Activated gamma-delta T cell treated with Interleukin-2 at 50 U/mL for 16 hours (primary cell): ENCODE measurements around the gene SLC12A7.
"Not testable (repeated sequence)": the region's sequence is repeated elsewhere in the genome, so short reads cannot be mapped to it uniquely, and the experiment has no call there.

Experiments
- DNase-seq: peaks from one replicate; pipeline ENCODE4 v3.0.0-alpha.2; 2020

Gene SLC12A7

DNA sequence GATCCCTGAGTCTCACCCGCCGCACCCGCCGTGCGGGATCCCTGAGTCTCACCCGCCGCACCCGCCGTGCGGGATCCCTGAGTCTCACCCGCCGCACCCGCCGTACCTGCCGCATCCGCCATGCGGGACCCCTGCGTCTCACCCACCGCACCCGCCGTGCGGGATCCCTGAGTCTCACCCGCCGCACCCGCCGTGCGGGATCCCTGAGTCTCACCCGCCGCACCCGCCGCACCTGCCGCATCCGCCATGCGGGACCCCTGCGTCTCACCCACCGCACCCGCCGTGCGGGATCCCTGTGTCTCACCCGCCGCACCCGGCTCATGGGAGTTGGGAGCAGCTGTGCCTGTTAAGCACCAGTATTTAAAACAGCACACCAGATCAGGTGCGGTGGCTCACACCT, 50.6 kb downstream of the SLC12A7 start:
- not testable (repeated sequence) for DNase-seq

DNA sequence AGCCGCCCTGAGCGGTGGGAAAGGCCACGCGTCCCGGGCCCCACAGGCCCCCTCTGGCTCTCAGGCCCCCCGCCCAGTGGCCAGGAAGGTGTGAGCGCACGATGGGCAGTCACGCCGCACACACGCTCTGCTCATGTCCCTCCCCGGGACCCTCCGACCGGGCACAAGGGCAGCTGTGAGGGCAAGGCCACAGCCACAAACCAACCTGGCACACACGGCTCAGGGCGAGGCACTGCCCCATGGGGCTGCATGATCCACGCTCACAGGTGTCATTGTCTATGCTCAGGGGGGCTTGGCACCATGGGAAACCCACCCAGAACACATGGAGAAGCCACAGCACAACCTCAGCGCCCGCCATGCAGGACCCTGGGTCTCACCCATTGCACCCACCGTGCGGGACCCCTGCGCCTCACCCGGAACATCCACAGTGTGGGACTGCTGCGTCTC, 51.3 kb downstream of the SLC12A7 start:
- no peak for DNase-seq

GRCh38 chr5:1059884-1060263, 52.0 kb downstream of the SLC12A7 start:
- no peak for DNase-seq

DNA sequence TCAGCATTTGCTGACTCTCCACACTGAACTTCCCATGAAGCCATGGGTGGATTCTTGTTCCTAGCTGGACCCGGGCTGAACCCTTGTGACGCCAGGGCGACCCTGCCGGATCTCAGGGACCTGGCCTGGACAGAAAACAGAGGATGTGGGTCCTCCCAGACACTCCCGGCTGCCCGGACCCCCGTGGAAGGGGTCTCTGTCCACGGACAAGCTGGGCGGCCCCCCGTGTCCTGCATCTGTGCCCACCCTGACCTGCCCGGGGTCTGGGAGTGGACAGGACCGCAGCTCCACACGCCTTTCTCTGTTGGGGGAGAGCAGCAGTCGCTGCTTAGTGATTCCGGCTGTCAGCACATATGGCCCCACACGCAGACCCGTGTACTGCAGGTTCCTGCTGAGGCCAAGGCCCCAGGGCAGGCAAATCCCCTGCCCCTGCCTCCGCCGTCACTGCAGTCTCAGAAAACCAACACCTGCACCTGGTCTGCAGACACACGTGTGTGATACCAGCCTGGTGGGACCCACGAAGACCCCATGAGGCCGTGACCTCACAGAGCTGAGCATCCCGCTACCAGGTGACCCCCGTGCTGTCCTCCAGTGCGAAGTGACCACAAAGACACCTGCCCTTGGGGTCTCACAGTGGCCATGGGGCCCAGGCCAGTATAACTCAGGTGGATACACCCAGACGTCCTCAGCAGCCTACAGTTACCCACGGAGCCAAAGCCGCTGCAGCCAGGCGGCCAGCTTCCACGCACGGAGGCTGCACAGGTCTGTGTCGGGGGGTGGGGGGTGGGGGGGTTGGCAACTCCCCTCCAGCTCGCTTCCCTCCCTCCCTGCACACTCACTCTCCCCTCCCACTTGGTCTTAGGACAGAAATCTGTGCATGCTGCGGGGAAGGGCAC, 52.6 kb downstream of the SLC12A7 start:
- DNase-seq, result no peak

DNA sequence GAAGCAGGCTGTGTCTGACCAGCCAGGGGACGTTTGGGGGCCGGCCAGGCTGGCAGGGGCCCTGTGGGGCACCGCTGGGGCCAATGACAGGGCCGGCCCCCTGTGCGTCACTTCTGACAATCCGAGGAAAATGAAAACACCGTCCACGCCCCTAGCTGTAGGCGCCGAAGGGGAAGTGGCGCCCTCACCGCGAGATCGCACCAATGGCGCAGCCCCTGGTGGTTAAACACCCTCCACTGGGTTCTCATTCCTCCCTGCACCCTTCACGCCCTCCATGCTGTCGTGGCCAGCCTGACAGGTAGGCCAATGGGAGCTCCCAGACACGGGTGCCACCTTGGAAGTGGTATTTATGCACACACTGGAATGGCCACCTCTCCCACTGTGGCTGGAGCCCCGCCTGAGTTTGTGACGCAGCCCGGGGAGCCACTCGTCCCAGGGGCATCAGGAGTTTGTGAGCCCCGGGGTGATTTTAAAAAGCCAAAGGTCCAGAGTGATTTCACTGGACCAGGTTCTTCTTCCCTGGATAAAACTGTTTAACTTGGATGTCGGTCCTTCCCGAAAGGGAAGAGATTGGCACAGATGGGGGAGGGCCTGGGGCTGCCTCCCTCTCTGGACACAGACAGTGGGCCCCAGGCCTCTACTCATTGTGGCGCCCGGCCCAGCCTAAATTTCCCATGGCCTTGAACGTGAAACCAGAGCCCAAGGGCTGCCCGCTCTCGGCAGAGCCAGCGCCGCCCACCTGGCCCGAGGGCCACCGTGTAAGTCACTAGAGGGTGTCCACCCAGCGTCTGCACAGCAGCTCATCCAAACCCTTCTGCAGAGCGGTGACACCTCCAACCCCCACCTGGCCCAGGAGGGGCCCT, 53.5 kb downstream of the SLC12A7 start:
- DNase-seq, result no peak

DNA sequence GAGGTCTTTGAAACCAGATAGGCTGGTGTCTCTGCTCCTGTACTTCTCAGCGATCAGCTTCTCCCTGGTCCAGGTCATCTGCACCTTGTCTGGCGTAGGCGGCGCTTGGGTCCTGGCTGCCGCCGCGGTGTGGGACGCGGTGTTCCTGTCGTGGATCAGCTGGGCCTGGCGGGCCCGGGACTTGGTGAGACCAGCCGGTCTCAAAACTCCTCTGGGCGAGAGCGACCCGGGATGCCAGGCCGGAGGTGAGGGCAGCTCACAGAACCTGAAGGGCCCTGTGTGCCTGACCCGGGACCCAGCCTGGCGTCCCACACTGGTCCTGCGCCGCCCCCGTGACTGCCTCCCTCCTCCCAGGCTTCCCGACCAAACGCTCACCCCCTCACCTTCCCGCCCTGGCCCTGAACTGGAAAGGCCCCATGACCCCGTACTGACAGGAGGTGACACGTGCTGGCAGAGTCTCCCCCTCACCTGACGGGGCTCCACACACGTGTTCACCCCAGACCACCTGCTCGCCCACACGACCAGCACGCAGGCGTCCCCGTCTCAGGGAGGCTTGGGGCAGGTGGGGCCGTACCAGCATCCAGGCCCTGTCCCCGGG, 54.3 kb downstream of the SLC12A7 start:
- DNase-seq, result no peak

DNA sequence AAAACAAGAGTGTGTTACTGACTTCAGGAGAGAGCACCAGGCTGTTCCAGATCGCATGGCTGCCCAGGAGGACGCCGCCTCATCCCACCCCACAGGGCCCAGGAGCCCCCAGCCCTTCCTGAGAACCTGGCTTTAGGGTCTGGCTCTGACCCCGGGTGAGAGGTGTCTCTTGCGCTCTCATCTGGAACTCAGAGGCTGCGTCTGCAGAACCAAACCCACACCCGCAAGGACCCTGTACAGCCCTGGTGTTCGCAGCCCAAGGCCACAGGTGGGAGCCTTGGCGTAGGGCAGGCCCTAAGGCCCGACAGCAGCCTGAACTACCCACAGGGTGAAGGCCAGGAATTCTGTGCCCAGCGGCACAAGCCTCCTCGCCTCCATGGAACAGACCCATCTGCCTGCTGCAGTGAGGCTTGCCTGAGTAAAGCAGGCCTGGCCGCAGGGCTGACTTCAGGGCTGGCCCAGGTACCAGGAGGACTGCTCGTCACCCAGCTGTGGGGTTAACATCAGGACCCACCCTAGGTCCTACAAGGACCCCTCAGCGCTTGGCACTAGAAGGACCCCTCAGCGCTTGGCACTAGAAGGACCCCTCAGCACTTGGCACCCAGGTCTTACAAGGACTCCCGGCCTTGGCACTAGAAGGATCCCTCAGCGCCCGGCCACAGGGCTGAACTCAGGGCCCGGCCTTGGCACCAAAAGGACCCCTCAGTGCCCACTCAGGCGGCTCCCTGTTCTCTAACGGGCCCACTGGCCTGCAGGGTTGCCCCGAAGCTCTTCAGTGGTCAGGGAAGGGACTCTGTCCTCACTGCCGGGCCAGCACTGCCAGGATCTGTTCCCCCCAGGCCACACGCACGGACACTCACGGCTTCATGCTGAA, 55.0 kb downstream of the SLC12A7 start:
- DNase-seq, result no peak

DNA sequence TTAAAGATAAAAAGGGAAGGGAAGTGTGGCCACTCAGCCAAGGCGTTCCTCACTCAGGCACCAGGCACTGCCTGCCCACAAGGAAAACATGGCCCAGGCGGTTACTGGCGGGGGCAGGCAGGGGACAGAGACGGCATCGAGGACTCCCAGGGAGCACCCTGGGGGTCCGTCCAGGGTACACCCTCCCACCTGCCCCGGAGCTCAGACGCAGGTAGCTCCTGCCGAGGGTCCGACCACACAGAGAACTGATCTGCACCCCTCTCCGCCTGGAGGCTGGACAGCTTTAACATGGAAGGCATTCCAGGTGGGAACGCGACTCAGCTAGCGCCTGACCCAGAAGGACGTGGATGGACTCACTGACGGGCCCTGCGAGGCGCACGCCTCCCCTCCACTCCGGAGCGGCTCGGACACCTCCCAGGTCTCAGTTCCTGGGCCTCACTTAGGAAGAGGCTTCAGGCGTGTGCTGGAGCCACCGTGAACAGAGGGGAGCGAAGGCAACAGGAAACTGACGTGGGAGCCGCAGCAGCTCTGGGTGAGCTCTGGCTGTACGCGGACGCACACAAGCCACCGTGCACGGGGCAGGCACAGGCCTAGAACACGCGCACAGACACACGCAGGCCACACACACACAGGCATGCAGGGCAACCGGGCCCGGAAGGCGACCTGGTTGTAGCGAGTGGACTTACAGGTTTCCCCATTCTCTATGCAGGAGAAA, 55.8 kb downstream of the SLC12A7 start:
- no peak for DNase-seq

DNA sequence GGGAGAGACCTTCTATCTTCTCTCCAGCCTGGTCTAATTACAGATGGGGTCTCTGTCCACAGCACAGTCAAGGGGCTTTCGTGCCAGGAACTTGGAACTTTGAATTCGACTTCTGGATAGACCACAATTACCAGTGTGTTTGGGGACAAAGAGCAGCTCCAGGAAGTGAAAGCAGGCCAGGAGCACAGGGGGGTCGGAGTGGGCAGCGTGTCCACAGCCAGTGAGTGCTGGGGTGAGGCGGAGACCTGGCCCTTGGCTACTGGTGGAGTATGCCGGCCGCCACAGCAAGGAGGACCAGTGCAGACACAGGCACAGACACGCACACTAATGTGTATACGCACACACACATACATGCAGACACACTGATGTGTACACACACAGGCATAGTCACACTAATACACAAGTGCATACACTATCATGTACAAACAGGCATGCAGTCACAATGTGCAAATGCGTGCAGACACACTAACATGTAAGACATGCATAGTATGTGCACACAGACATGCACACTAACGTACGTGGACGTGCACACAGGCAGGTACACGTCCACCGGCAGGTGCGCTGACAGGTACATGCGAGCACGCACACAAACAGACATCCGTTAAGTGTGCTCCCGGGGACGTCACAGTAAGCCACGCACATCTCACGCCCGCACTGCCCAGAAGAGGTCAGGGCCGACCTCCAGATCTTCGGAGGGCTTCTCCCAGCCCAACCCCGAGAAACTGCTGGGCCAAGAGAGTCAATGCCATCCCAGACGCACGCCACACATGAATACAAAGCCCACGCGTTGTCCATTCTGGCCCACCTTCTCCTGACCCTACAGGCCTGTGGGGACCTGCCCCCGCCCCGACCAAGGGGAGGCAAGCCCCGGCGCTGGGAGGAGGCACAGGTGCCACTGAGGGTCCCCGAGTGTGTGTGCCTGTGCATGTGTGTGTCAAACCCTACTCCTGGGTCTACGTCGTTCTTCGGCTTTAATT, 56.8 kb downstream of the SLC12A7 start:
- no peak for DNase-seq

DNA sequence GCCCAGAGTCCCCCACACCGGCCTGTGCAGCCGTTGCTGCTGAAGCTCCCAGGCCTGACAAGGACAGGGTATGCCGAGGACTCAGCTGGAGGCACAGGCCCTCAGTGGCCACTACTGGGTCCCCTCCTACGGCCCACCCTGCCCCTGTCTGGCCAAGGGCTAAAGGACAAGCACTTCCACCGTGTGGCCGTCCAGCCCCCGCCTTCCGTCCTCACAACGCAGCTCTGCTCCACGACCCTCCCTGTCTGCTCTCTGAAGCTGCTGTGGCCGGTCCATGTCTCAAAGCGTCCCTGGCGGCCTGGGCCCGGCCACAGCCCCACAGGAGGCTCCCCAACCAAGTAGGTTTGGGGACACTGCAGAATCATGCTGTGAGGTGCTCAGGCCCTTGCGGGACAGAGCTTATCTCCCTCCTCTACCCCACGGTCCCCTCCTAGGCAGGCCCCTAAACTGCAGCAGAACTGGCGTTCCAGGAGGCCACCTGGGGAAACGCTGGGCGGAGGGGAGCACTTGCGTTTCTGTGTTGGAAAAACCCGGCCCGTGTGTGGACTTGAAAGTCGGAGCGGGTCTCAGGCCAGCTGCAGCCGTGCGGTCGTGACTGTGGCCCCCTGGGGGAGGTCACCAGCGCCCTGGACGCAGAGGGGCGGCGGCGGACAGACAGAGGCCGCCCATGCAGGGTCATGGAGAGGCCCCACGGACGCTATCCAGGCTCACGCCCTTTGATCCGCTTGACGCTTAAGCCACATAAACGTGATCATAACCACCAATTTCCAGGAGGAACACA, 57.7 kb downstream of the SLC12A7 start:
- no peak for DNase-seq

DNA sequence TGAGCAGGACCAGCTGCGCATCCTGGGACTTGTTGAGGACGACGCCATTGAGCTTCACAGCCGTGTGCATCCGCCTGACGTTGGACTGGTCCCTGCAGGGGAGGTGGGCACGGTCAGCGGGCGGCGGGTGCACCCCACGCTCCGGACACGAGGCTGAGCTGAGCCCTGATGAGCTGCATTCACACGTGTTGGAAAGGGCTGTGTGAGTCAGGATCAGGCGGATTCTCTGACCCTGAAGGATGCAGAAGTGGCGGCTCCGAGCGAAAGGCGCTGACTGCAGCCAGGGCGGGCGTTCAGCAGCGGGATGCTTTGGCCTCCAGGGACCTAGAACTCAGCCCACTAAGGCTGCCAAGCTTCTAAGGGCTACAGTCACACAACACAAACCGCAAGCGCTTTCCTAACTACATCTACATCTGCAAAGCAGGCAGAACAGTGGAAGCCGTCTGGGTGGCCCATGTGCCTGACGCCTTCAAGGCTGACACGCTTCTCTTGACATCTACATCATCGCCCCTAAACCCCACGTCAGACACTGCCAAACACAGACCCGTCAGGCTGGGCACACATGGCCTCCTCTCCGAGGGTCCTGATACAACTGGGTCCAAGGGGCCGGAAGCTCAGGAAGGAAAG, 58.4 kb downstream of the SLC12A7 start:
- no peak for DNase-seq

DNA sequence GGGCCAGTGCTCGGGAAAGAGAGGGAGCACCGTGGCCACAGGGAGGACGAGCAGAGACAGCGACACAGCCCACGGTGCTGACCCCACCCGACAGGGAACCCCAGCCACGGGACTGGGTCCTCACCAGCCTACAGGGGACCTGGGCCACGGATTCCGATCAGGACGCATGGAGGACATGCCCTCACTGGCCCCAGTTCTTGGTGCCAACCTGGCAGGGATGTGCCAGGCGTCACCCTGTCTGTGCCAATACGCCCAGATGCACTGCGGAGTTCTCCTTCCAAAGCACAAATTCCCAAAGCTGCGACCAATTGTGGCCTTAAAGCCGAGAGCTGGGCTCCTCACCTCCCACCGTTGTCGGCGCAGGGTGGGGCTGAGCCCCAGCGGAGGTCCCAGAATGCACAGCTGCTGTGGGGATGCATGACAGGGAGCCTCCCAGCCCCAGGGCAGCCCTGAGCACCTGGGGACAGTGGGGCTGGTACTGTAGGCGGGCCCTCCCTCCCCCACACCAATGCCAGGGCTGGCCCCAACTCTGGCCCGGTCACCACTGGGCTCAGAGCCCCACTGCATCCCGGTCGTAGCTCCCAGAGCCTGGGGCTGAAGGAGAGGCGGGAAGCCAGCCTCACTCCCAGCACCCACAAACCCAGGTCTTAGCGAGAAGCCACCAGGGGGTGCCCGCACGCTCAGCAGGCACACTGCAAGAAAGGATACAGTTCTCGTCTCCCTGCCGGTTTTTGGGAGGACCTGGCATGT, 59.0 kb downstream of the SLC12A7 start:
- no peak for DNase-seq

GRCh38 chr5:1052076-1052475, 59.8 kb downstream of the SLC12A7 start:
- no peak for DNase-seq

- DNase-seq, result no peak
Observed at GRCh38 chr5:1051366-1051720, 60.5 kb downstream of the SLC12A7 start.

- DNase-seq, result no peak
Observed at GRCh38 chr5:1050423-1051365, 61.2 kb downstream of the SLC12A7 start.

- no peak for DNase-seq
Observed at GRCh38 chr5:1048861-1049838, 62.7 kb downstream of the SLC12A7 start.
